H1 (cell line): ENCODE measurements around the gene CD47. TPM values are rescaled to one million over a fixed set of nuclear protein-coding genes. Genes with fewer than 3 reads are reported as not detected.

Experiments
- CTCF ChIA-PET: fragments of 300-600 bp; sonication (Branson Sonifier 250); formaldehyde crosslinking; loops from one replicate; lab custom pipeline; 2021; ENCODE audit not compliant: partially characterized antibody; lab: Charles Lee
- POLR2A ChIA-PET: fragments of 300-600 bp; sonication (Branson Sonifier 250); formaldehyde crosslinking; loops from one replicate; lab custom pipeline; 2021; ENCODE audit warnings: inconsistent platforms; ENCODE audit not compliant: partially characterized antibody; lab: Charles Lee
- DNase-seq, 2 experiments: peaks; one replicate each; pipeline versions ENCODE4 v3.0.0 to v3.0.0-alpha.2; 2010 to 2022; ENCODE audit warnings: low spot score in 2 of 2, low read depth in 1 of 2, mixed read lengths in 1 of 2
- FAIRE-seq: peaks from 2 replicates; lab custom pipeline; 2011; peaks lifted over from hg19 to GRCh38; lab: Jason Lieb, UNC
- H2AFZ ChIP-seq: 2 replicates; pipeline ENCODE4 v1.8.1; 2012; ENCODE audit warnings: low read length, inconsistent platforms
- H2AK5ac ChIP-seq: 2 replicates; pipeline ENCODE4 v1.6.1; 2013; ENCODE audit warnings: low read depth, low read length
- H2BK120ac ChIP-seq: replicated peaks from 2 replicates; pipeline ENCODE3; 2013; ENCODE audit warnings: low read depth, low read length, inconsistent platforms
- H2BK12ac ChIP-seq: 2 replicates; pipeline ENCODE4 v1.6.1; 2013; ENCODE audit warnings: low read depth, low read length
- H2BK15ac ChIP-seq: 2 replicates; pipeline ENCODE4 v1.6.1; 2013; ENCODE audit warnings: low read length
- H2BK20ac ChIP-seq: 2 replicates; pipeline ENCODE4 v1.6.1; 2013; ENCODE audit warnings: low read length
- H2BK5ac ChIP-seq: 2 replicates; pipeline ENCODE4 v1.6.1; 2013; ENCODE audit warnings: low read depth, low read length
- H3K14ac ChIP-seq: 2 replicates; pipeline ENCODE4 v1.6.1; 2013; ENCODE audit warnings: inconsistent platforms; ENCODE audit not compliant: insufficient read length
- H3K18ac ChIP-seq: 2 replicates; pipeline ENCODE4 v1.6.1; 2013; ENCODE audit warnings: low read length; ENCODE audit errors: extremely low read depth
- H3K23ac ChIP-seq: 2 replicates; pipeline ENCODE4 v1.6.1; 2013; ENCODE audit warnings: inconsistent platforms; ENCODE audit not compliant: insufficient read length
- H3K23me2 ChIP-seq: 2 replicates; pipeline ENCODE4 v1.6.1; 2013; ENCODE audit warnings: low read depth, low read length
- H3K27ac ChIP-seq: 2 replicates; pipeline ENCODE4 v1.6.1; 2011; ENCODE audit warnings: low read depth, low read length, inconsistent platforms
- H3K27me3 ChIP-seq, 4 experiments: replicated peaks in 1 of 4; 1 replicate in 1 of 4; 2 replicates in 3 of 4; pipeline versions ENCODE4 v1.6.1 to v1.8.1; 2011 to 2013; ENCODE audit warnings: low read length in 3 of 4, mild to moderate bottlenecking in 3 of 4, inconsistent platforms in 2 of 4, mixed read lengths in 2 of 4, moderate library complexity in 1 of 4; ENCODE audit not compliant: control insufficient read depth in 3 of 4, insufficient read depth in 3 of 4; ENCODE audit errors: extremely low read depth in 1 of 4
- H3K36me3 ChIP-seq, 4 experiments: 2 replicates each; pipeline versions ENCODE4 v1.6.1 to v1.8.1; 2011 to 2013; ENCODE audit warnings: mild to moderate bottlenecking in 4 of 4, low read length in 3 of 4, moderate library complexity in 2 of 4, control low read depth in 1 of 4, inconsistent platforms in 1 of 4; ENCODE audit not compliant: insufficient read depth in 4 of 4, control insufficient read depth in 2 of 4
- H3K4ac ChIP-seq: replicated peaks from 2 replicates; pipeline ENCODE3; 2013; ENCODE audit warnings: low read length, low read depth, mixed read lengths, inconsistent platforms; ENCODE audit not compliant: insufficient read length
- H3K4me1 ChIP-seq, 4 experiments: replicated peaks in 1 of 4; 1 replicate in 1 of 4; 2 replicates in 3 of 4; pipeline versions ENCODE4 v1.6.1 to v1.8.1; 2011 to 2013; ENCODE audit warnings: low read length in 3 of 4, inconsistent platforms in 2 of 4, mixed read lengths in 1 of 4; ENCODE audit not compliant: insufficient read depth in 4 of 4, control insufficient read depth in 3 of 4
- H3K4me2 ChIP-seq, 2 experiments: 2 replicates each; pipeline versions ENCODE4 v1.6.1 to v1.8.1; 2011 to 2013; ENCODE audit warnings: low read depth in 2 of 2, low read length in 2 of 2, control low read depth in 1 of 2, inconsistent platforms in 1 of 2, mild to moderate bottlenecking in 1 of 2; ENCODE audit not compliant: insufficient read depth in 1 of 2
- H3K4me3 ChIP-seq, 4 experiments: fragments of 200-600, 300-600 bp in 1 of 4; sonication (generic), shearing (Covaris generic), sonication (Bioruptor Twin) in 1 of 4; 2 replicates each; pipeline versions ENCODE4 v1.5.1 to v1.8.1; 2011 to 2016; ENCODE audit warnings: low read length in 4 of 4, low read depth in 3 of 4, control low read depth in 2 of 4, inconsistent platforms in 2 of 4, mild to moderate bottlenecking in 2 of 4, mixed read lengths in 1 of 4, moderate library complexity in 1 of 4; ENCODE audit not compliant: insufficient read depth in 2 of 4; ENCODE audit errors: extremely low read depth in 1 of 4
- H3K56ac ChIP-seq: replicated peaks from 2 replicates; pipeline ENCODE3; 2013; ENCODE audit warnings: low read depth, mild to moderate bottlenecking, mixed read lengths, low read length, inconsistent platforms; ENCODE audit not compliant: insufficient read length
- H3K79me1 ChIP-seq: 2 replicates; pipeline ENCODE4 v1.6.1; 2013; ENCODE audit warnings: low read depth, low read length, control low read depth
- H3K79me2 ChIP-seq, 2 experiments: 2 replicates each; pipeline versions ENCODE4 v1.6.1 to v1.8.1; 2012 to 2013; ENCODE audit warnings: low read length in 2 of 2, mild to moderate bottlenecking in 2 of 2, inconsistent platforms in 1 of 2; ENCODE audit not compliant: insufficient read depth in 2 of 2, control insufficient read depth in 1 of 2
- H3K9ac ChIP-seq, 4 experiments: replicated peaks in 1 of 4; 1 replicate in 1 of 4; 2 replicates in 3 of 4; pipeline versions ENCODE4 v1.6.1 to v1.8.1; 2011 to 2013; ENCODE audit warnings: low read depth in 3 of 4, low read length in 3 of 4, control low read depth in 2 of 4, mild to moderate bottlenecking in 2 of 4, moderate library complexity in 2 of 4, inconsistent platforms in 1 of 4; ENCODE audit errors: extremely low read depth in 1 of 4
- H3K9me3 ChIP-seq, 2 experiments: 2 replicates each; pipeline versions ENCODE4 v1.6.1 to v1.8.1; 2012 to 2013; ENCODE audit warnings: mild to moderate bottlenecking in 2 of 2, moderate library complexity in 2 of 2, control low read depth in 1 of 2, inconsistent platforms in 1 of 2, low read depth in 1 of 2, low read length in 1 of 2, mixed read lengths in 1 of 2; ENCODE audit not compliant: insufficient read depth in 2 of 2
- H4K20me1 ChIP-seq, 2 experiments: replicated peaks in 1 of 2; 2 replicates each; pipeline versions ENCODE3 to v1.8.1; 2011 to 2013; ENCODE audit warnings: inconsistent platforms in 2 of 2, low read length in 2 of 2, mild to moderate bottlenecking in 1 of 2; ENCODE audit not compliant: insufficient read depth in 2 of 2, control insufficient read depth in 1 of 2
- H4K5ac ChIP-seq: 2 replicates; pipeline ENCODE4 v1.6.1; 2013; ENCODE audit warnings: low read length, low read depth, mixed read lengths, inconsistent platforms; ENCODE audit not compliant: insufficient read length
- H4K8ac ChIP-seq: 2 replicates; pipeline ENCODE4 v1.8.0; 2013; ENCODE audit warnings: mild to moderate bottlenecking, moderate library complexity, low read length, inconsistent platforms; ENCODE audit not compliant: insufficient read depth; ENCODE audit errors: extremely low read depth
- H4K91ac ChIP-seq: replicated peaks from 2 replicates; pipeline ENCODE3; 2013; ENCODE audit warnings: low read length, mixed read lengths, inconsistent platforms; ENCODE audit not compliant: insufficient read length
- KDM4A ChIP-seq: IDR thresholded peaks from one replicate; pipeline ENCODE4 v1.7.1; 2012; ENCODE audit warnings: low read depth, mild to moderate bottlenecking, moderate library complexity, low read length, inconsistent platforms; ENCODE audit not compliant: severe bottlenecking
- WGBS, 2 experiments: shearing (Covaris generic) in 1 of 2; methylation state at CpG; one replicate each; pipeline versions ENCODE4 v1.1.6 to v1.1.7; 2013 to 2015; ENCODE audit warnings: low lambda C conversion rate in 2 of 2, mixed read lengths in 2 of 2, inconsistent platforms in 1 of 2, low coverage in 1 of 2, missing lambda C conversion rate in 1 of 2; ENCODE audit not compliant: insufficient replicate concordance in 2 of 2, insufficient coverage in 1 of 2, insufficient read length in 1 of 2; ENCODE audit errors: extremely low coverage in 1 of 2, missing lambda C conversion rate in 1 of 2; 5-methylcytosine and 5-hydroxymethylcytosine counted together
- polyA plus RNA-seq, 7 experiments: library from polyadenylated mRNA; depleted of rRNA in 3 of 7; stranded (reverse) in 5 of 7; unstranded in 2 of 7; fragments of >200 nt in 5 of 7; fragments of 200-250 nt in 2 of 7; gene quantifications; 1 replicate in 5 of 7; 2 replicates in 1 of 7; 4 replicates in 1 of 7; pipeline versions ENCODE4 v1.2.1 to v1.2.3, GENCODE V29; 2011 to 2013; ENCODE audit warnings: missing spikeins in 2 of 7, mixed read lengths in 2 of 7
- total RNA-seq: library from RNA; stranded (reverse); fragmentation: NEBNext Ultra II Directional; extraction: Animal tissue kit (Norgen Biotek cat#: 25700); gene quantifications from 2 replicates; pipeline ENCODE4 v1.2.1, GENCODE V29; 2021

CD47 gene
- total and polyA plus RNA-seq, 2 of the 8 experiments (the other 6 are each of a cell fraction or from before 2014, with no cell fraction given) = 14.4 to 19.3 TPM

DNA sequence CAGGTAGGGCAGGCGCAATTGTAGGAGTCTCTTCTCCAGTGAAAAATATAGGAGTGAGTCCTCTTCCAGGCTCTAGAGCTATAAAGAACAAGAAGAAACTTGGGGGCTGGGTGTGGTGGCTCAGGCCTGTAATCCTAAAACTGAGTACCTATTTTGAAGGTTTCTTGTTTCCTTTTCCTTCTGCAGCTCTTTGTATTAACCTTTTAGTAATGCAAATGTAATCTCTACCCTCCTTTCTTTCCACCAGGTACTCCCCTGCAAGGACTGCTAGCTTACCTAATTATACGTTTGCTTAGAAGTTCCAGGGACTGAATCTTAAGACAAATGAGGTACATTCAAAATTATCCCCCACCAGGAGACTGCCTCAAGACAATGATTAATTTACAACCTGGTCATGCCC is 75.9 kb downstream of the CD47 start:
- no peak overlapping the region for H3K14ac ChIP-seq
- no peak overlapping the region; a peak in 1 of 4 replicates for H3K4me2 ChIP-seq
- no peak overlapping the region for H3K23ac ChIP-seq
- H3K23me2 ChIP-seq = no peaks in the 10 kb centered on the region
- ChIA-PET CTCF (interaction anchor here (0.7 to 1.7 kb wide), 4 partner anchors 9 to 169 kb away, joined by 3 to 4 read pairs (median 4); no protein-coding TSS in a partner anchor), POLR2A (no interaction called here)
- H2BK15ac ChIP-seq = no peak overlapping the region
- no peak overlapping the region for H2BK20ac ChIP-seq
- 71% methylated on average over 2 of the region's 2 CpGs; no CpG with 5 or more reads in 1 of the 2 experiments for WGBS, 2 experiments
- DNase-seq (no peak), FAIRE-seq (no peak)
- H4K20me1 ChIP-seq = no peaks in the 10 kb centered on the region
- no peaks in the 10 kb centered on the region for H3K79me1 ChIP-seq
- TF ChIP-seq KDM4A = no peak
- H2BK120ac ChIP-seq = no peak overlapping the region
- no peak overlapping the region for H3K9ac ChIP-seq
- H2AK5ac ChIP-seq = peak overlapping the region; percentile 65; the same call in 1 of the 2 replicates
- H3K79me2 ChIP-seq = no peaks in the 10 kb centered on the region
- H3K56ac ChIP-seq = no peak overlapping the region
- H4K91ac ChIP-seq = no peak overlapping the region
- H3K27ac ChIP-seq = no peak overlapping the region
- H3K18ac ChIP-seq = peak overlapping the region; percentile 78
- H4K8ac ChIP-seq = no peak overlapping the region
- H3K27me3 ChIP-seq = no peaks in the 10 kb centered on the region; a peak in 1 of 7 replicates
- H3K9me3 ChIP-seq = no peaks in the 10 kb centered on the region
- peaks cover 0 to 4% (median 2%) of the 10 kb centered on the region in 4 experiments; a peak in 2 of 7 replicates for H3K4me1 ChIP-seq
- H2BK12ac ChIP-seq = 0 out of 2 replicates have a peak overlapping the region, but pooled peaks have one; percentile 23
- H3K4me3 ChIP-seq = peak overlapping the region in 1 of 4 experiments; percentile 28; a peak in 1 of 8 replicates
- H4K5ac ChIP-seq = no peak overlapping the region
- no peak overlapping the region for H2AFZ ChIP-seq
- no peak overlapping the region for H3K4ac ChIP-seq
- H3K36me3 ChIP-seq = no peaks in the 10 kb centered on the region
- H2BK5ac ChIP-seq = no peak overlapping the region; the same call in 1 of the 2 replicates
